ENCODE results near the gene BTBD6. TPM values are rescaled to one million over a fixed set of nuclear protein-coding genes. Genes with fewer than 3 reads are reported as not detected.

BTBD6 gene
- total and polyA plus RNA-seq, 9 of the 15 experiments (the other 6 are each of a cell fraction or from before 2014, with no cell fraction given), result not detected

DNA sequence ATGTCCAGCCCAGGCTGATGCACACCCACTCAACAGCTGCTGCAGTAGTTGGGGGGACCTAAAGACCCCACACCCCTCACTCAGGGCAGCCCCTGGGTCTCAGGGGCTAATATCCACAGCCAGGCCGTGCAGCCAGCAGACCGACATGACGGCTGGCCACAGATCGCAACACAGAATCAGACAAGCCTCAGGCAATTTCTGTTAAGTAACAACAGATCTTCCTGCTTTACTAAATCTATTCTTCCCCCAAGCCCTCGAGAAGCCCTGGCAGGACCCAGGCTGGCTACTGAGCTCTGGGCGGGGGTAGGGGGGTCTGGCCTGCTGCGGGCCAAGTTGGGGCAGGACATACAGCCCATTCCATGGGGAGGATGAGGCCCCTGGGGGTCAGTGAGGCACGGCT lies 39.2 kb upstream of the BTBD6 start:
- H3K9me1 ChIP-seq (ENCODE audit: control insufficient read depth, insufficient read depth, low read length), result no peaks in the 10 kb centered on the region
- H3K27me3 ChIP-seq (ENCODE audit: control insufficient read depth in 2 of 2, insufficient read depth in 2 of 2, low read length in 2 of 2), result no peaks in the 10 kb centered on the region
- no peaks in the 10 kb centered on the region for H3K79me2 ChIP-seq (ENCODE audit: control insufficient read depth, insufficient read depth, low read length)
- H3K36me3 ChIP-seq (ENCODE audit: control insufficient read depth, insufficient read depth, low read length), result peaks cover 5% of the 10 kb centered on the region; the same call in 1 of the 3 replicates
- no peak for DNase-seq (ENCODE audit: extremely low read depth in 1 of 4, low spot score in 3 of 4)
- no peak overlapping the region for H2AFZ ChIP-seq (ENCODE audit: low read depth, low read length)
- H3K4me3 ChIP-seq, result no peak overlapping the region
- intact Hi-C loops (cut with micrococcal nuclease) (no loop called here), in situ Hi-C loops (cut with MboI) (no loop called here)
- ChIA-PET POLR2A (no interaction called here), CTCF (ENCODE audit: low intra/inter-chr PET ratio) (no interaction called here)
- H3K4me2 ChIP-seq (ENCODE audit: insufficient read depth, low read length), result no peak overlapping the region
- no peak for TF ChIP-seq BHLHE40 (IDR thresholded peaks at IDR 0.05; ENCODE audit: low read length)
- TF ChIP-seq, protein P1, sequence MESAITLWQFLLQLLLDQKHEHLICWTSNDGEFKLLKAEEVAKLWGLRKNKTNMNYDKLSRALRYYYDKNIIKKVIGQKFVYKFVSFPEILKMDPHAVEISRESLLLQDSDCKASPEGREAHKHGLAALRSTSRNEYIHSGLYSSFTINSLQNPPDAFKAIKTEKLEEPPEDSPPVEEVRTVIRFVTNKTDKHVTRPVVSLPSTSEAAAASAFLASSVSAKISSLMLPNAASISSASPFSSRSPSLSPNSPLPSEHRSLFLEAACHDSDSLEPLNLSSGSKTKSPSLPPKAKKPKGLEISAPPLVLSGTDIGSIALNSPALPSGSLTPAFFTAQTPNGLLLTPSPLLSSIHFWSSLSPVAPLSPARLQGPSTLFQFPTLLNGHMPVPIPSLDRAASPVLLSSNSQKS (CRISPR knock-in tag; IDR thresholded peaks at IDR 0.05), result no peak
- no peak for TF ChIP-seq TARDBP (IDR thresholded peaks at IDR 0.05)
- TF ChIP-seq SMC3 (conservative IDR thresholded peaks at IDR 0.05; ENCODE audit: insufficient read depth, low read depth, low read length), result no peak
- TF ChIP-seq FOXP4 (CRISPR knock-in tag; IDR thresholded peaks at IDR 0.05; ENCODE audit: borderline replicate concordance), result no peak
- no peak for TF ChIP-seq MED1 (CRISPR knock-in tag; IDR thresholded peaks at IDR 0.05; ENCODE audit: borderline replicate concordance)
- TF ChIP-seq MCM2 (IDR thresholded peaks at IDR 0.05; ENCODE audit: low read depth), result no peak
- no peak for TF ChIP-seq NELFE (IDR thresholded peaks at IDR 0.05; ENCODE audit: insufficient read depth, insufficient read length)
- TF ChIP-seq, protein P2, sequence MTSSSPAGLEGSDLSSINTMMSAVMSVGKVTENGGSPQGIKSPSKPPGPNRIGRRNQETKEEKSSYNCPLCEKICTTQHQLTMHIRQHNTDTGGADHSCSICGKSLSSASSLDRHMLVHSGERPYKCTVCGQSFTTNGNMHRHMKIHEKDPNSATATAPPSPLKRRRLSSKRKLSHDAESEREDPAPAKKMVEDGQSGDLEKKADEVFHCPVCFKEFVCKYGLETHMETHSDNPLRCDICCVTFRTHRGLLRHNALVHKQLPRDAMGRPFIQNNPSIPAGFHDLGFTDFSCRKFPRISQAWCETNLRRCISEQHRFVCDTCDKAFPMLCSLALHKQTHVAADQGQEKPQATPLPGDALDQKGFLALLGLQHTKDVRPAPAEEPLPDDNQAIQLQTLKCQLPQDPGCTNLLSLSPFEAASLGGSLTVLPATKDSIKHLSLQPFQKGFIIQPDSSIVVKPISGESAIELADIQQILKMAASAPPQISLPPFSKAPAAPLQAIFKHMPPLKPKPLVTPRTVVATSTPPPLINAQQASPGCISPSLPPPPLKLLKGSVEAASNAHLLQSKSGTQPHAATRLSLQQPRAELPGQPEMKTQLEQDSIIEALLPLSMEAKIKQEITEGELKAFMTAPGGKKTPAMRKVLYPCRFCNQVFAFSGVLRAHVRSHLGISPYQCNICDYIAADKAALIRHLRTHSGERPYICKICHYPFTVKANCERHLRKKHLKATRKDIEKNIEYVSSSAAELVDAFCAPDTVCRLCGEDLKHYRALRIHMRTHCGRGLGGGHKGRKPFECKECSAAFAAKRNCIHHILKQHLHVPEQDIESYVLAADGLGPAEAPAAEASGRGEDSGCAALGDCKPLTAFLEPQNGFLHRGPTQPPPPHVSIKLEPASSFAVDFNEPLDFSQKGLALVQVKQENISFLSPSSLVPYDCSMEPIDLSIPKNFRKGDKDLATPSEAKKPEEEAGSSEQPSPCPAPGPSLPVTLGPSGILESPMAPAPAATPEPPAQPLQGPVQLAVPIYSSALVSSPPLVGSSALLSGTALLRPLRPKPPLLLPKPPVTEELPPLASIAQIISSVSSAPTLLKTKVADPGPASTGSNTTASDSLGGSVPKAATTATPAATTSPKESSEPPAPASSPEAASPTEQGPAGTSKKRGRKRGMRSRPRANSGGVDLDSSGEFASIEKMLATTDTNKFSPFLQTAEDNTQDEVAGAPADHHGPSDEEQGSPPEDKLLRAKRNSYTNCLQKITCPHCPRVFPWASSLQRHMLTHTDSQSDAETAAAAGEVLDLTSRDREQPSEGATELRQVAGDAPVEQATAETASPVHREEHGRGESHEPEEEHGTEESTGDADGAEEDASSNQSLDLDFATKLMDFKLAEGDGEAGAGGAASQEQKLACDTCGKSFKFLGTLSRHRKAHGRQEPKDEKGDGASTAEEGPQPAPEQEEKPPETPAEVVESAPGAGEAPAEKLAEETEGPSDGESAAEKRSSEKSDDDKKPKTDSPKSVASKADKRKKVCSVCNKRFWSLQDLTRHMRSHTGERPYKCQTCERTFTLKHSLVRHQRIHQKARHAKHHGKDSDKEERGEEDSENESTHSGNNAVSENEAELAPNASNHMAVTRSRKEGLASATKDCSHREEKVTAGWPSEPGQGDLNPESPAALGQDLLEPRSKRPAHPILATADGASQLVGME (CRISPR knock-in tag; IDR thresholded peaks at IDR 0.05), result no peak
- no peak for TF ChIP-seq NFIX (CRISPR knock-in tag; IDR thresholded peaks at IDR 0.05; ENCODE audit: low read depth)
- TF ChIP-seq MTF1 (CRISPR knock-in tag; IDR thresholded peaks at IDR 0.05; ENCODE audit: borderline replicate concordance), result no peak
- TF ChIP-seq HNRNPL (IDR thresholded peaks at IDR 0.05; ENCODE audit: low read depth, low read length), result no peak
- TF ChIP-seq USF1 (CRISPR knock-in tag; IDR thresholded peaks at IDR 0.05), result no peak
- TF ChIP-seq ZNF143 (CRISPR knock-in tag; IDR thresholded peaks at IDR 0.05), result no peak
- peaks cover 3% of the 10 kb centered on the region; the same call in 1 of the 2 replicates for H4K20me1 ChIP-seq (replicated peaks; ENCODE audit: control insufficient read depth, insufficient read depth, low read length)
- no peaks in the 10 kb centered on the region for H3K9me3 ChIP-seq (replicated peaks; ENCODE audit: control insufficient read depth, insufficient read depth, low read depth, low read length)
- 89% methylated on average over 5 of the region's 8 CpGs for WGBS (ENCODE audit: insufficient coverage, low coverage, missing lambda C conversion rate)
- H3K4me1 ChIP-seq (replicated peaks in 1 of 2; ENCODE audit: control insufficient read depth in 2 of 2, insufficient read depth in 2 of 2, low read length in 2 of 2), result peaks cover 0 to 43% of the 10 kb centered on the region in 2 experiments; a peak in 2 of 5 replicates
- no peak for FAIRE-seq
- no TSS peak for BruUV-seq (replicated peaks)
- H3K9ac ChIP-seq (ENCODE audit: insufficient read depth in 1 of 2, low read depth in 2 of 2, low read length in 2 of 2), result no peak overlapping the region; a peak in 1 of 4 replicates
- no peak overlapping the region for H3K27ac ChIP-seq (ENCODE audit: extremely low read depth, low read depth, low read length)
- ATAC-seq, result no peak
